Left ventricle myocardium inferior (tissue), 1 donor: ENCODE data around the gene PARP11. TPM values are rescaled to one million over a fixed set of nuclear protein-coding genes. Genes with fewer than 3 reads are reported as not detected.

ENCODE experiments used
- DNase-seq: peaks from one replicate; pipeline ENCODE4 v3.0.0-alpha.2; 2020
- H3K27ac ChIP-seq: fragments of 200-600 bp; replicated peaks from 2 replicates; pipeline ENCODE4 v1.8.0; 2021
- H3K27me3 ChIP-seq: fragments of 200-600 bp; 2 replicates; pipeline ENCODE4 v1.8.0; 2021; ENCODE audit warnings: low read depth
- H3K36me3 ChIP-seq: fragments of 200-600 bp; 2 replicates; pipeline ENCODE4 v1.8.0; 2021
- H3K4me1 ChIP-seq: fragments of 200-600 bp; 2 replicates; pipeline ENCODE4 v1.8.0; 2021
- H3K4me3 ChIP-seq: fragments of 200-600 bp; 2 replicates; pipeline ENCODE4 v1.8.0; 2021; ENCODE audit warnings: mild to moderate bottlenecking, moderate library complexity
- H3K9me3 ChIP-seq: fragments of 200-600 bp; replicated peaks from 2 replicates; pipeline ENCODE4 v1.8.0; 2021
- CTCF ChIP-seq: fragments of 200-600 bp; IDR thresholded peaks from 2 replicates; pipeline ENCODE4 v1.8.0; 2021; ENCODE audit warnings: antibody characterized with exemption, mild to moderate bottlenecking, borderline replicate concordance
- intact Hi-C: fragments of 100-400 bp; cut with micrococcal nuclease; formaldehyde crosslinking; loops from one replicate; pipeline ENCODE4 v1.11.0; 2022
- total RNA-seq: library from RNA; stranded (reverse); fragmentation: NEBNext Ultra II Directional; extraction: Animal tissue kit (Norgen Biotek cat#: 25700); gene quantifications from one replicate; pipeline ENCODE4 v1.2.1, GENCODE V29; 2021
- donor health status: DM: no; HTN: yes; CAD: no; lungs with severe emphysema.

Gene PARP11
- total RNA-seq, 1 donor from 2014 or later, result 4.7 TPM

GRCh38 chr12:3901116-3901515 is 27.9 kb upstream of the PARP11 start:
- no peak overlapping the region for H3K27ac ChIP-seq
- no peak overlapping the region for H3K4me3 ChIP-seq
- H3K36me3 ChIP-seq, result no peaks in the 10 kb centered on the region
- no peak for DNase-seq
- peaks cover 25% of the 10 kb centered on the region for H3K27me3 ChIP-seq
- H3K9me3 ChIP-seq, result no peaks in the 10 kb centered on the region
- H3K4me1 ChIP-seq, result no peaks in the 10 kb centered on the region
- no peak for TF ChIP-seq CTCF
- intact Hi-C loops, result no loop called here

DNA sequence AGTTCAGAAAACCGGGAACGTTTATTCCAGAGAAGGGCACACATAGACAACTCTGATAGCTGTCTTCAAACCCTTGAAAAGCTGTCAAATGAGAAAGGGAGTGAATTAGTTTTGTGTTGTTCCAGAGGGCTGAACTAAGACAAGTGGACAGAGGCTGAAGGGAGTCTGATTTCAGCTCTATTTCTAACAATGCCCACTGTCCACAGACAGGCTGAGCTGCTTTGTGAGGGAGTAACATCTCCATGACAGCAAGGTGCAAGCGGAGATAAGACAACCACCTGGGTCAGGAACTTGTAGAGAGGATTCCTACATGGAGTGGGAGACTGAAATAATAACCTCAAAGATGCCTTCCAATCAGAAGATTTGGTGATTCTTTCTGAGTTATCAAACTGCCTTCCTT is 25.6 kb upstream of the PARP11 start:
- peaks cover 41% of the 10 kb centered on the region for H3K27me3 ChIP-seq
- H3K9me3 ChIP-seq, result no peaks in the 10 kb centered on the region
- TF ChIP-seq CTCF, result no peak
- H3K4me3 ChIP-seq, result no peak overlapping the region
- H3K4me1 ChIP-seq, result no peaks in the 10 kb centered on the region
- H3K27ac ChIP-seq, result no peak overlapping the region
- DNase-seq, result no peak
- intact Hi-C loops, result no loop called here
- no peaks in the 10 kb centered on the region for H3K36me3 ChIP-seq

- Histone ChIP-seq H3K36me3 (no peaks in the 10 kb centered on the region), H3K27me3 (peaks cover 47% of the 10 kb centered on the region), H3K4me1 (no peaks in the 10 kb centered on the region), H3K27ac (peak overlapping the region; percentile 39), H3K4me3 (no peak overlapping the region), H3K9me3 (no peaks in the 10 kb centered on the region)
- DNase-seq, result no peak
- TF ChIP-seq CTCF, result no peak
- intact Hi-C loops, result no loop called here
Observed at GRCh38 chr12:3897371-3897971, 24.3 kb upstream of the PARP11 start.

- DNase-seq, result no peak
- Histone ChIP-seq H3K27ac (peak overlapping the region; percentile 48), H3K4me3 (no peak overlapping the region), H3K27me3 (peaks cover 47% of the 10 kb centered on the region), H3K36me3 (no peaks in the 10 kb centered on the region), H3K4me1 (no peaks in the 10 kb centered on the region), H3K9me3 (no peaks in the 10 kb centered on the region)
- intact Hi-C loops, result no loop called here
- TF ChIP-seq CTCF, result no peak
Observed at GRCh38 chr12:3896801-3897351, 23.7 kb upstream of the PARP11 start.

- no peaks in the 10 kb centered on the region for H3K4me1 ChIP-seq
- H3K27ac ChIP-seq, result peak overlapping the region; percentile 48
- no peak for TF ChIP-seq CTCF
- DNase-seq, result no peak
- intact Hi-C loops, result no loop called here
- H3K4me3 ChIP-seq, result no peak overlapping the region
- H3K9me3 ChIP-seq, result no peaks in the 10 kb centered on the region
- H3K27me3 ChIP-seq, result peaks cover 47% of the 10 kb centered on the region
- H3K36me3 ChIP-seq, result no peaks in the 10 kb centered on the region
Observed at GRCh38 chr12:3896356-3896755, 23.2 kb upstream of the PARP11 start.
